ENCODE measurements around the gene FILIP1L.

- TF ChIP-seq CTCF (conservative IDR thresholded peaks at IDR 0.05; ENCODE audit: low read length) (no peak), EZH2phosphoT487 (IDR thresholded peaks at IDR 0.05; ENCODE audit: borderline replicate concordance) (no peak)
These were observed 84.0 kb downstream of the FILIP1L start for GRCh38 chr3:100030346-100030745.

All from Loucy (cell line).